GM18507 (cell line): Measurements from ENCODE around the gene ZBTB14.
A peak's percentile ranks its signal among the peaks of the same experiment; 100 is the strongest.

Experiments used
- DNase-seq: peaks from one replicate; pipeline ENCODE4 v3.0.0; 2011; ENCODE audit warnings: low read depth; ENCODE audit not compliant: insufficient read length; ENCODE audit errors: extremely low spot score
- FAIRE-seq: peaks from 2 replicates; lab custom pipeline; 2011; peaks lifted over from hg19 to GRCh38; lab: Jason Lieb, UNC

Gene ZBTB14, protein sequence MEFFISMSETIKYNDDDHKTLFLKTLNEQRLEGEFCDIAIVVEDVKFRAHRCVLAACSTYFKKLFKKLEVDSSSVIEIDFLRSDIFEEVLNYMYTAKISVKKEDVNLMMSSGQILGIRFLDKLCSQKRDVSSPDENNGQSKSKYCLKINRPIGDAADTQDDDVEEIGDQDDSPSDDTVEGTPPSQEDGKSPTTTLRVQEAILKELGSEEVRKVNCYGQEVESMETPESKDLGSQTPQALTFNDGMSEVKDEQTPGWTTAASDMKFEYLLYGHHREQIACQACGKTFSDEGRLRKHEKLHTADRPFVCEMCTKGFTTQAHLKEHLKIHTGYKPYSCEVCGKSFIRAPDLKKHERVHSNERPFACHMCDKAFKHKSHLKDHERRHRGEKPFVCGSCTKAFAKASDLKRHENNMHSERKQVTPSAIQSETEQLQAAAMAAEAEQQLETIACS

DNA sequence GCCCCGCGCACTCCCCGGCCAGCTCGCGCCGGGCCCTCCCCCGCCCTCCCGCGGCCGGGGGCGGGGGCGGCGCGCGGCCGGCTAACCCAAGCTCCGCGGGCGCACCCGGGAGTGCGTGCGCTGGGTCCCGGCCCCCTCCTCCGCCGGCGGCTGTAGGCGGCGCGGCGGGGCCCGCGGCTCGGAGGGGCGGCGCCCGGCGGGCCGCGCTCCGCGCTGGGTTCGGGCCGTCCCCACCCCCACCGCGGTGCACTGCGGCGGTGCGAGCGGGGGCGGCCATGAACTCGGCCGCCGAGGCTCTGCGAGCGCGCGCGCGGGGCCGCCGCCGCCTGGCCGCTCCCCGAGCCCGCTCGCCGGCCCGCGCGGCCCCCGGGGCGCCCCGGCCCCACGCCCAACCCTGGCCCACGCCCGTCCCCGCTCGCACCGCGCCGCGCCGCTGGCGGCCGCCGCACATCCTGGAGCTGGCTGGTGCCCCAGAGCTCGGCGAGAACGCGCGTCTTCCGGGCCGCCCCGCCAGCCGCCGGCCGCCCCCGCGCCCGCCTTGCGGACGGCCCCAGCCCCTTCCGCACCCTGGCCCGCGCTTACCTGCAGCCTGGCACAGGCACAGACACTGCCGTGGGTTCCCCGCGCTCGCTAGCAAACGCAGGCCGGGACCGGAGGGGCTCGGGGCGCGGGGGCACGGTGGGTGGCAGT is at the start of gene ZBTB14:
TSS of gene ZBTB14 (minus strand) at position 496 of the 690 bp plus-strand sequence. CDS start 2,480 bp downstream, outside the sequence.
- FAIRE-seq (no peak), DNase-seq (no peak)

DNA sequence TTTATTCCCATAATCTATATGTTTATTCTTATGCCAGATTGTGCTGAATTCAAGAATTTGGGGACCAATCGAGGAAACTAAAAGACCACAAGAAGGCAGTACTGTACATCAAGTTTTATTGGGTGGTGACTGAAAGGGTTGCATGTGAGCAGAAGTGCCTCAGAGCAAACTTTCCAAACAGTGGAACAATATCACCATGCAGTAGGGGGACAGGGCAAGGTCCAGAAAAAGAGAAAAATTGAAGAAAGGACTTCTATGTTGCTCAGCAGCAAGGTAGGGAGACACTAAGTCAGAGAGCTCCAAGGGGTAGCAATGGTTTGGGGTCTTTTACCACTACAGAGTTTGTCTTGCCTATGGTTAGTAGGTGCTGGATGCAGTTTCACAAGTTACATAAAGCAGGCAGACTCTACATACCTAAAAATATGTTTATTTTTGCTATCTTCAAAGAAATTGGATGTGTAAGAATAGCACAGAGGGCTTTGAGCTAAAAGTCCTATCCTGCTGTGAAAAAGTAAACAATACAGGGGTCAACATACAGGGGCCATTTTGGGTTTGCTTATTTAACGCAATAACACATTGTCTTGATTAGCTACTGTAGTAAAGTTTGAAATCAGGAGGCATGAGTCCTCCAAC is 43.8 kb upstream of the ZBTB14 start:
- DNase-seq (no peak), FAIRE-seq (no peak)

DNA sequence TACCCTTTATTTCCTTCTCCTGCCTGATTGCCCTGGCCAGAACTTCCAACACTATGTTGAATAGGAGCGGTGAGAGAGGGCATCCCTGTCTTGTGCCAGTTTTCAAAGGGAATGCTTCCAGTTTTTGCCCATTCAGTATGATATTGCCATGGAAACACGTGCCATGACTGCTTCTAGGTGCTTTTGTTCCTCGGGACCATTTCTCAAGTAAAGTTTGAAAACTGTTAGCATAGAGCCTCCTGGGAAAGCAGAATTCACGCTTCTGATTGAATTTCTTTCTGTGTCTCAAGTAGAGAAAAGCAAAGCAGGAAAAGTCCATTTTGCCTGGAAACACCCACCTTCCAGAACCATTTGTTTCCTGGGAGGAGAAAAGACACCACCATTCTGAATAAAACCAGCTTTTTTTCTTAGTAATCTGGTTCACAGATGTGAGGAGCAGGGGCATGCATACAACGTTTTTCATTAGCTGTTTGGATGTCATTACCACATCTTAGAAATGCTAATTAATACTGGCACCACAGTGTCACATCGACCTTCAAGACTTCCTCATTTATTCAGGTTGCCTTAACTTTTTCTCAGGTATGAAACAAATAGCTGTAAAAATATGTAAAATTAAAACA is 39.0 kb upstream of the ZBTB14 start:
- FAIRE-seq: no peak
- no peak for DNase-seq

DNA sequence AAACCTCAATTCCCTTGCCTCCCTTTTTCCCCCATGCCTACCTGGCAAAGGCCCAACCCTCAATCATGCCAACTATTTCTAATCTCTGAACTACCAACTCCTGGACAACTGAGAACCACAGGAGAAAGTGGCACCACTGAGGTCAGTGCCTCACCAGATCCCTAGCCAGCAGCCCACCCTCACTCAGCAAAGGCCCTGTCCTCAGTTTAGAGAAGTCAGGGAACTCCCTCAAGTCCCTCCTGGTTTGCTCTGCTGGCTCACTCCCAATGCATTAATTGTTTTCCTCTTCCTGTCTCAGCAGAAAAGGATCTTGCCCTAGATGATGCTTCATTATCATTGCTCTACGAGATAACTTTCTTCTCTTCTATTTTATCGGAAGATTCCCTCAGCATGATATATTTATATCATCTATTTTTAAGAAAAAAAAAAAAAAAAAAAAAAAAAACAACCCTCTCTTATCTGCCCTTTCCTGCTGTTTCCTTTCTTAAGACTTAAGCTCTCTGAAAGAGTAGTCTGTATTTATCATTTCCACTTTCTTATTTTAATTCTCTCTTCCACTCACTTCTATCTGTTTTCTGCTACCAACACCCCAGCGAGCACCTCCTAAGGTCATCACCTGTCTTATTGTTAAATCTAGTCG is 22.7 kb upstream of the ZBTB14 start:
- no peak for DNase-seq
- FAIRE-seq: no peak

- FAIRE-seq (no peak), DNase-seq (no peak)
Measured at GRCh38 chr18:5317186-5317585, 21.7 kb upstream of the ZBTB14 start.

- FAIRE-seq (no peak), DNase-seq (no peak)
Measured at GRCh38 chr18:5315838-5316237, 20.3 kb upstream of the ZBTB14 start.

DNA sequence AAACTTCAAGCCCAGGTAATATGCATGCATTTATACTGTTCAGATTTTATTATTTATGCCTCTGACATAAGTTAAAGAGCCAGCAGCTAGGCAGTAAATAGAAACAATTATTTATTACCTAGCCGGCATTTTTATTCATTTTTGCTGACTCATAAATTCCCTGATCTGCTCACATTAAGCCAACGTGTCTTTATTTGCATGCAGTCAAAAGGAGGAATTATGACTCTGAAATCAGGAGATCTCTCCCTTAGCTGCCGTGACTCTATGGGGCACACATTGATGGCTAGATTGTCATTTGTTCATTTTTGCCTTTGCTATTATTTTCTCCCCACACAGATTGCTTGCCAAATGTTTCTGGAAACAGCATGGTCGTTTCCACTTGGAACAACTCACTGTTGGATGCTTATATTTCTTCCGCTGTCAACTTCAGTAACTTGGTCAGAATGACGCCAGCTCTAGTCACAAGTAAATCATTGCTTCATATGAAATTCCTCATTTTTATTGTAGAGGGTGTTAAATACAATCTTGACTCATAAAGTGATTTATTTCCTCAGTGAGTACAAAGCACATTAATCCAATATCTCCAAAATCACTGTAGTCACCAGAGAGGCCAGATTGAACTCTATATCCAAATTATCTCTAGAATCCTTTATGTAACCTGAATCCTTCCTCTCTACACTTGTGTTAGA is 15.9 kb upstream of the ZBTB14 start:
- DNase-seq (no peak), FAIRE-seq (no peak)

- peak; percentile 7 for DNase-seq
- FAIRE-seq: peak; percentile 88
Measured at GRCh38 chr18:5309888-5310470, 14.5 kb upstream of the ZBTB14 start.

- DNase-seq: no peak
- FAIRE-seq: no peak
Measured at GRCh38 chr18:5305835-5306234, 10.3 kb upstream of the ZBTB14 start.

DNA sequence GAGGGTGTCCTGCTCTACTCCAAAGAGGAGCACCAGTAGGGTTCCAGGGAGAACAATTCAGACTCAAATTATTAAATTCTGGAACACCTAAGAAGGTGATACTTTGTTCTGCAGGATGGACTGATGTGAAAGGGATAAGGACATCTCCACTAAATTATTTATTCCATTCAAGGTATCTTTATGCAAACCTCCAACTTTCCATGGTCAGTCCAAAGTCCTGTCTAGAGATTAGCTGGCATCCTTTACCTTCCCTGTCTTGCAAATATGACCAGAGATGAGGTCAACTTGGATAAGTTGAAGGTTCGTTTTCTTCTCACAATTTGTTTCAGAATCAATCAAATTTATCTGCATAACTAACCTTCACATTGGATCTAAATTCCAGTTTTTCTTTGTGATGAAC is 8.7 kb upstream of the ZBTB14 start:
- no peak for FAIRE-seq
- no peak for DNase-seq

DNA sequence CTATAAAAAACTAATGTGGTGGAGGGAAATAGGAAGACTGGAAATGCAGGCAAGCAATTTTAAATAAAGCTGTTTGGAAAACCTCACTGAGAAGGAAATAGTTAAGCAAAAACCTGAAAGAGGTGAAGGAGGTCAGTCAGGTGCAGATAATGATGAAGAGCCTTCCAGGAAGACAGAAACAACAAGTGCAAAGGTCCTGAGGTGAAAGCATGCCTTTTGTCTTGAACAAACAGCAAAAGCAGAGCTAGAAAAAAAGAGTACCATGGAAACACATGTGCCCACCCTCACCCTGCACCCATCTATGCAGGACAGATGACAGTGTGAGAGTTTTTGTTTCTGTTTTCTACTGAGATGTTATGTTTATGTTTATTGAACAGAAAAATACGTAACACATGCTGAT is 8.1 kb upstream of the ZBTB14 start:
- DNase-seq: no peak
- FAIRE-seq: no peak

GRCh38 chr18:5302606-5303005 is 7.1 kb upstream of the ZBTB14 start:
- DNase-seq (no peak), FAIRE-seq (no peak)

GRCh38 chr18:5300476-5301010 is 5.0 kb upstream of the ZBTB14 start:
- DNase-seq (no peak), FAIRE-seq (no peak)

GRCh38 chr18:5298156-5298852 is 2.8 kb upstream of the ZBTB14 start:
- FAIRE-seq (no peak), DNase-seq (no peak)

GRCh38 chr18:5297597-5297996 is 2.1 kb upstream of the ZBTB14 start:
- DNase-seq (no peak), FAIRE-seq (no peak)

DNA sequence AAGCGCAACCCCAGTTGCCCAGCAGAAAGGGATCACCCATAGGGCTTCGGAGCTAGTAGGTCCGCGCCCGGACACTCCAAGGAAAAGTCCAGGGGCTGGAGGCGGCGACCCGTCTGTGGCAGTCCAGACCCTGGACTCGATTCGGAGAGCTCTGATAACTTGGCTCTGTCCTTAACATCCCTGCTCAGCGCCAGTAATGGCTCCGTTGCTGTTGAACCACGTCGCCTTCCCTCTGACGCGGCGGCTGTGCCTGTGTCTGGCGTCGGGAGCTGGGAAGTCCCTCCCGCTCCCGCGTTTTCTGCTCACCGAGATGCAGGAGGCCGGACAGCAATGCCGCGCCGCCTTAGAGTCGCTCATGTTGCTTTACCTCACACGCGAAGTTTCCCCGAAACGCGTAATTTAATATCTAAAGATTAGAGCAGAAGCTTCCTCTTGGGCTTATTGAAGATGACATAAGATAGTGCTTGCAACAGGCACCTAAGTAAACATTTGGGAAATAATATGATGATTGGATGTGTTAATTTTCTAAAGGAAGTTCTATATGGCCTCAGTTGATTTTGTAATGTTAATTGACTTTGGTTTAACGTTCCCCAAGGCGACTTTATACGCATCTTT is 1.3 kb upstream of the ZBTB14 start:
- FAIRE-seq (peak; percentile 42), DNase-seq (peak; percentile 17)

GRCh38 chr18:5295981-5296705 is 617 bp upstream of the ZBTB14 start:
- DNase-seq (peak; percentile 68), FAIRE-seq (peak; percentile 93)
